Measurements from ENCODE around the gene PTPRJ.
A peak's percentile ranks its signal among the peaks of the same experiment; 100 is the strongest.
"Not testable (repeated sequence)": the region's sequence is repeated elsewhere in the genome, so short reads cannot be mapped to it uniquely, and the experiment has no call there.

The PTPRJ gene

DNA sequence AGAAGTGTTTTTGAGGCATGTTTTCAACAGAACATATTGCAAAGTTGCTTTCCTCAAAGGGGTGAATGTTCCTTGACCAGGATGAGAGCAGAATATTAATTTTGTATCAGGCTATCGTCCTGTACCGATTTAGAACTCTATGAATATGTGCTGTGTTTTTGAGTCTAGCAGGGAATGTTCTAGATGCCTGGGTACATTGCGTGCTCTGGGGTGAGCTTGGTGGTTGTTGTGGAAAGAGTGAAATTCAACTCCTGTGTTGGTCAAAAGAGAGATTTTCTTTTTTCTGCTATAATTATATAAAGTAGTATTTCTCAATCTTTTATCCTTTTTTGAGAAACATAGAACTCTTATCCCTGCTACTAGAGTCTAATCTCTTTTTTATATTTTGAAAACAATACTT, 185.1 kb downstream of the PTPRJ start:
- no peak for DNase-seq (ENCODE audit: low spot score)

DNA sequence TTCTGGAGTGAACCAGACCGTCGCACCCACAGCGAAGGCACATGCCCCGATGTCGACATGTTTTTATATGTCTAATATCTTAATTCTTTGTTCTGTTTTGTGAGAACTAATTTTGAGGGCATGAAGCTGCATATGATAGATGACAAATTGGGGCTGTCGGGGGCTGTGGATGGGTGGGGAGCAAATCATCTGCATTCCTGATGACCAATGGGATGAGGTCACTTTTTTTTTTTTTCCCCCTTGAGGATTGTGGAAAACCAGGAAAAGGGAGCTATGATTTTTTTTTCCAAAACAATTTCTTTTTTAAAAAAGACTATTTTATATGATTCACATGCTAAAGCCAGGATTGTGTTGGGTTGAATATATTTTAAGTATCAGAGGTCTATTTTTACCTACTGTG, 187.0 kb downstream of the PTPRJ start:
- DNase-seq (ENCODE audit: low spot score), result no peak

DNA sequence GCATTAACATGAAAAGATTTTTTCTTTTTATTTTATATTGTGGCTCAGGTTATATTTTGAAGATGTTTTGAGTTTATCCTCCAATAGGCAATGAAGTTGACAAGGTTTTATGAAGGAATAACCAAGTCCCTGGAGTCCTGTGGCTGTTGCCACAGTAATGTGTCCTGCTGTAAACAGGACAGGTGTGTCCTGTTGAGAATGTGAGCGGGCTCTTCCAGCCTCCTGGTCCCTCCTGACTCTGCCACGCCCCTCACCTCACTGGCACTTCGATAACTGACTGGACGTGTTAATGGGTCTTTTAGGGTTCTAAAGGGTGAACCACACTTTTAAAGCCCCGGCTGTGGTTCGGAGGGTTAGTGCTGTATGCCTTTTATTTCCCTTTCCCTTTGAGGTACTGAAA, 188.5 kb downstream of the PTPRJ start:
- no peak for DNase-seq (ENCODE audit: low spot score)

DNA sequence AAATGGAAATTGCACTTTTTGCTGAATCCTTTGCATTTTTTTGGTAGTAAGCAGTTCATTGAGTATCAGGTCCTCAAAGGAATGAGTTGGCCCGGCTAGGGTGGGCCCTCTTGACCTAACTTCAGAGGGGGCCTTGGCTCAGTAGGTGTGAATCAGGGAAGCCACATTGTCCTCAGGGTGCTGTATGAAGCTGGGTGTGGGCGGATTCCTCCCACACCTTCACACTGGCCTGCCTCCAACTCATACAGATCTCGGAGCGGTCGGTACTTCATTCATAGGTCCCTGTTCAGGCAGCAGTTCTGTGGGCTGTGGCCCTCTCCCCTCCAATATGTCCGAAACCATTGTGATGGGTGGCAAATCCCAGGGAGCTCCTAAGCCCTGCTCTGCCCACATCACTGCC, 188.9 kb downstream of the PTPRJ start:
- no peak for DNase-seq (ENCODE audit: low spot score)

DNA sequence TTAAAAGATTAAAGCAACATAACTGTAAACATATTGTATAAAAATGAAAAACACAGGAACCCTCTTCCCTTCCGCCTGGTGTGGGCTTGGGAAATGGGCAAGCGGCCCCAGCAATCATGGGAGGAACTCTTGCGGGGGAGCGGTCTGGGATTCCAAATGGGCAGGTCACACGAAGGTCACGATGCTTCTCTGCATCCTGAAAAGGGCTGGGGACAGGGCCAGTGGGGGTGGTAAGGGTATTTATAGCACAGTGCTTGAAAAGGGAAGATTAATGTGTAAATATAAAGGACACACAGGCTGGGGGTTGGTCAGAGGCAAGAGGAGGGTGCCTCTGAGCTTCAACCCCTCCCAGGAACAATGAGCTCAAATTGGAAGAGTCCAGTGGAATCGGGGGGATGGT, 189.4 kb downstream of the PTPRJ start:
- no peak for DNase-seq (ENCODE audit: low spot score)

DNA sequence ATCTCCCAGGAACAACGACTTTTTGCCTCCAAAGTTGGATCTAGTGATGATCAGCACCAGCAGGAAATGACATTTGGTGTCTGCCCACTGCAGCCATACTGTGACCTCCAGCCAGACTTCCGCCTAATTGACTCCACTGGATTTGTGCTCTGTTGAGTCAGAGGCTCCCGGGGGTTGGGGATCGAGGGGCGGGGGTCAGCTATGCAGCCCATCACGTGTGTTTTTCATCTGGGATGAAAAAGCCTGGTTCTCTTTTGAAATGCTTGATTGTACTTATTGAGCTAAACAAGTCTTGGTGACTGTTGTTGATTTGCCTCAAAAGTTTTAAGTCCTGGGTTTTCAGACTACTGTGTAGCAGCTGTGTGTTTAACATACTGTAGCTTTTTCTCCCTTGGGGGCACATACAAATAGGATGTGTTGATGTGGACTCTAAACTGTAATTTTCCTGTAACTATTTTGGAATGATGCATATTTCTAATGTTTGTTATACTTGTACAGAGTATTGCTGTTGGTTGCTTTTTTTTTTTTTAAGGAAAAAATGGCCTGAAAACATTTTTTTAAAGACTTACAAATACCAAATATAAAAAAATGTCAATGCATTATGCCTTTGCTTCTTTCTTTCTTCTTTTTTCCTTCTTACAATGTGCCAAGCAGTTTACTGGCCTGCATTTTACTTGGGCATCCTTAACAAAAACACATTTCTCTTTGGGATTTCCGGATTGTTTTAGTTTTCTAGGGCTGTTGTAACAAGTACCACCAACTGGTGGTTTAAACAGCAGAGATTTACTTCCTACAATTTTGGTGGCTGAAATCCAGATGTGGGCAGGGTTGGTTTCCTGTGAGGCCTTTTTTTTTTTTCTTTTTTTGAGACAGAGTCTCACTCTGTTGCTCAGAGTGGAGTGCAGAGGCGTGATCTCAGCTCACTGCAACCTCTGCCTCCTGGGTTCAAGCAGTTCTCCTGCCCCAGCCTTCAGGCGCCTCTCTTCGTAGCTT, 190.2 kb downstream of the PTPRJ start:
- no peak for DNase-seq (ENCODE audit: low spot score)

DNA sequence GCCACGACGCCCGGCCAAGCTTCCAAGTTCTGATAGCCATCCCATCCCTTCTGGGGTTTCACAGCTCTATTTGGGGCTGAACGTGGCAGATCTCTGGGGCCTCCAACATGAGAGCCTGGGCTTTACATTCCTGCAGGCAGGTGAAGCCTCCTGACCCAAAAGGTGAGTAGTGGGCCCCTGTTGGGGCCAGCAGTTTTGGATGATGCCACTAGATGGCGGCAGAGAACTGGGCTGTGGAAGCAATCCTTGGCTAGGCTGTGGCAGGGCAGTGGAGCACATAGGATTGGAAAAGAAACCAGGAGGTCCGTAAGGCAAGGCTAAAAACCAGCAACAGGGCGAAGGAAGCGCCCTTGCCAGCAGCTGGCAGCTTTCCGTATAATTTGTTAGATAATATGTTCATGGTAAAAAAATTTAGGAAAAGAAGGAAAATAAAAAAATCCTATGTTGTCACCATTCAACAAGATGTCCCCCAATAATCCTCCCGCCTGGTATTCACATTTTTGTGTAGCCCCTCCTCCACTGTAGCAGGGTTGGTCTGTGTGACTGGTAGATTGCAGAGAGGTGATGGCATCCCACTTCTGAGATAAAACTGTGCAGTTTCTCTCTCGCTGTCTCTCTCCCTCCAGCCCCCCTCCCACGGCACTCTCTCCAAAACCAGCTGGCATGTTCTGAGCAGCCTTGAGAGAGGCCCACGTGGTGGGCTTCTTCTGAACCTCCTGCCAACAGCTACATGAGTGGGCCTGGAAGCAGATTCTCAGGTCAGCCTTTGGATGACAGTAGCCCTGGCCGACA, 192.7 kb downstream of the PTPRJ start:
- peak; percentile 83 for DNase-seq (ENCODE audit: low spot score)

DNA sequence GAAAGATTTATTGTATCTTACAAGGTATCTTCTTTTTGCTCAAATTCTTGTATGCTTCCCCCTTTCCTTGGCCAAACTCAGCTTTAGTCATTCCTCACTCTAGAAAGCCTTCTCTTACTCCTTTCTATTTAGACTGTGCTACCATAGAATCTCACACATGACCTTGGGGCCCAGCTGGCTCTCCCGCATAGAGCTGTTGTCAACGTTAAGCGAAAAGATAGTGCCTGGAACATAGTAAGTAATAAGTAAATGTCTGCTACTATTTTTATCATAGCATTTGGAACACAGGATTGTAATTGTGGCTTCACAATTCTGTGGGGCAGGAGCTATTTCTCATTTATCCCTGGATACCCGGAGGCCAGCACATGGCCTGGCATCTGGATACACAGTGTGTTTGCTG, 197.3 kb downstream of the PTPRJ start:
- no peak for DNase-seq (ENCODE audit: low spot score)

DNA sequence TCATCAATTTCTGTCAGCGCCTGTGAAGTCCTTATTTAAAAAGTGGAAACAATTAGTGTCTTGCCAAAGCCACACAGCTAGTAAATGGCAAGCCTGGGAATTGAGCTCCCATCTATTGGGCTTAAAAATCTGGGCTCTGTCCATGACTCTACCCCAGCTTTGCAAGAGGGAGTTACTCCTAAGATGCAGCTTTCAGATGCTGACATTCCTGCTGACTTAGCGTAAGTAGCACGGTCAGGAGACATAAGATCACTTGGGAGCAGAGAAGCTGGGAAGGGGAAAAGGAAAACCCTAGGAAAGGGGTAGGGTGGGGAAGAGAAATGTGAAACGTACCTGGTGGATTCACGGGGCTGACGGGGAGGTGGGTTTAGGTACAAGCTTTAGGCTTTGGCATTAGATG, 200.3 kb downstream of the PTPRJ start:
- DNase-seq (ENCODE audit: low spot score), result no peak

DNA sequence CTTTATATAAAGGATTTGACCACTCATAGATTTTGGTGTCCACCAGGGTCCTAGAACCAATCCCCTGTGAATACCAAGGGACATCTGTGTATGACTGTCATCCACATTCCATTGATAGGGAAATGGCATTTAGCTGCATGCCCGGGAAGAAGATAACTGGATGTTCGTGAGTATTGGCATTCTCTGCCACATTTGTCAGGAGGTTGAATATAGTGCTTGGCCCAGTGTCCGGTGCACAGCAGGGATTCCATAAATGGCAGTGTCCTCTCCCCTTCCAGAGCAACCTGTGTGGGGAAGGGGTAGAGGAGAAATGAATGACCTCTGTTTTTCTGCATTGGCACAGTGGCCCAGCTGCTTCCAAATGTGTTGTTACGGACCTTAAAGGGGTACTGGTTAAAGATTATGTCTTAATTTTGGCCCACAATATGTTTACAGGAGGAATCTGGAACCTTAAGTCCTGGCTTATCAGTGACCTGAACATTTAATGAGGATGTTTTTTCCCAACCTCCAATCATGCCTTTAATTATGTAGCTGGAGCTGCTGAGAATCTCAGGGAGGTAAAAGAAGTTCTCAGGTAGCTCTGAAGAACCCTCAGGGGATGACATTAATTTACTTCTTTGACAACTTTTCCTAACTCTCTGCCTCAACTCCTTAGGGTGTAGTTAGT, 202.6 kb downstream of the PTPRJ start:
- DNase-seq (ENCODE audit: low spot score), result no peak

DNA sequence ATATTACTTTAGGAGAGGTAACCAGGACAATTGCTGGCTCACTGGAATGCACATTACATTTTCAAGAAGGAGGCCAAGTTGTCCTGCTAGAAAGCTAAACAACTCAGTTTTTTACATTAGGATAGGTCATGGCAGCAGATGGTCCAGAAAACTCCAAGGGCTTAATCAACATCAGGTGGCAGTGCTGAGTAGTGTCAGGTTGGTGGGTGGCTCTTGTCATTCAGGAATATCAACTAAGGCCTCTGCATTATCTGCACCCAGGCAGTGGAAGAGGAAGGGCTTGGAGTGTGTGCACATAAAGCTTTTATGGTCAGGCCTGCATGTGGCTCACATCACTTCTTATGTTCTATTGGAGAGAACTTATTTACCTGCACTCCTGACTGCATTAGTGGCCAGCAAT, 204.1 kb downstream of the PTPRJ start:
- DNase-seq (ENCODE audit: low spot score), result no peak

DNA sequence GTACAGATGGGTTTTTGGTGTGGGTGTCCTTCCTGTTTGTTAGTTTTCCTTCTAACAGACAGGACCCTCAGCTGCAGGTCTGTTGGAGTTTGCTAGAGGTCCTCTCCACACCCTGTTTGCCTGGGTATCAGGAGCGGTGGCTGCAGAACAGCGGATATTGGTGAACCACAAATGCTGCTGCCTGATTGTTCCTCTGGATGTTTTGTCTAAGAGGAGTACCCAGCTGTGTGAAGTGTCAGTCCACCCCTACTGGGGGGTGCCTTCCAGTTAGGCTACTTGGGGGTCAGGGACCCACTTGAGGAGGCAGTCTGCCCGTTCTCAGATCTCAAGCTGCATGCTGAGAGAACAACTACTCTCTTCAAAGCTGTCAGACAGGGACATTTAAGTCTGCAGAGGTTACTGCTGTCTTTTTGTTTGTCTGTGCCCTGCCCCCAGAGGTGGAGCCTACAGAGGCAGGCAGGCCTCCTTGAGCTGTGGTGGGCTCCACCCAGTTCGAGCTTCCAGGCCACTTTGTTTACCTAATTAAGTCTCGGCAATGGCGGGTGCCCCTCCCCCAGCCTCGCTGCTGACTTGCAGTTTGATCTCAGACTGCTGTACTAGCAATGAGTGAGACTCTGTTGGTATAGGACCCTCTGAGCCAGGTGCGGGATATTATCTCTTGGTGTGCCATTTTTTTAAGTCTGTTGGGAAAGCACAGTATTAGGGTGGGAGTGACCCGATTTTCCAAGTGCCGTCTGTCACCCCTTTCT, 210.7 kb downstream of the PTPRJ start:
- not testable (repeated sequence) for DNase-seq (ENCODE audit: low spot score)

DNA sequence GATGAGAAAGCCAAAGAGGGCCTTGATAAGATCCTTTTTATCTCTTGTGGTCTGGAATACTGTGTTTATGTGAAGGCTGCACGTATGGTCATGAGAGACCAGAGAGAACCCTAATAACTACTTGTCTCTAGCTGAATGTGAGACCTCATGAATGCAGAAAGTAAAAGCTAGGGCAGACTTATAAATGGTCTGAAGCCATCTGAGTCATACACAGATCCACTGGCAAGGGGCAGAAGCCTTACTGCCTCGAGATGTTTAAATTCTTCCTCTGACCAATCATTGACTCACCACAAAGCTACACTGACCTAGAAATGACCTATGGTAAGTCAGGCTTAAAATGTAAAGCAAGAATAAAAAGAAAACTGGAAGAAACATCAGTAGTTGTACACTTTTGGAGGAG, 213.5 kb downstream of the PTPRJ start:
- no peak for DNase-seq (ENCODE audit: low spot score)

DNA sequence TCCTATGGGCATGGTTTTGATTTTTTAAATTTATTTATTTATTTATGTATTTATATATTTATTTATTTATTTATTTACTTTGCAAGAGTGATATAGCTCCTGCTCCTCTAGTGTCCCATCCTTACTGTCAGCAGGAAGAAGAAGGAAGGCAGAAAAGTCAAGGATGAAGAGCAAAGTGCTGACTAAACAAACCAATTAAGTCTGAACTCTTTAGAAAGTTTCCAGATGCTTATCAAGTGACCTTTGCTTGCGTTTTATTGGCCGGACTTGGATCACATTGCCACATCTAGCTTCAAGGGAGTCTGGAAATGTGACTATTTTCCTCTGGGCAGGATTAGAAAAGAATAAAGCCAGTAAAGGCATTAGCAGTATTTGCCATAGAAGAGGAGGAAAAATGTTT, 227.5 kb downstream of the PTPRJ start:
- DNase-seq (ENCODE audit: low spot score), result no peak

DNA sequence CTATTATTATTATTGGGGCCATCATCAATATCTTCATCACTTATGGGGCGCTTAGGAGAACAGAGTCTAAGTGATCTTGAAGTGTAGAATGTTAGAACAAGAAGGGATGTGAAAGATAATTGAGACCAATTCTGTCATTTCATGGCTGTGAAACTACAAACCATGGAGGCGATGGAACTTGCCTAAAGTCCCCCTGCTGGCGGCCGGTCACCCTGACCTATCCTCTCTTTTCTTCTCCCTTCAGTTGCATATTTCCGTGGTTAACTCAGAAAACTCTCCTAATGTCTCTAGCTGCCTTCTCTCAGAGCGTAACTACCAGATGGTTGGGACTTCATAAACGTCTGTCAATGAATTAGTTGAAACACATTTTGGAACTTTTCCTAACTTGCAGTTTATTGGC, 229.7 kb downstream of the PTPRJ start:
- DNase-seq (ENCODE audit: low spot score), result peak; percentile 10

DNA sequence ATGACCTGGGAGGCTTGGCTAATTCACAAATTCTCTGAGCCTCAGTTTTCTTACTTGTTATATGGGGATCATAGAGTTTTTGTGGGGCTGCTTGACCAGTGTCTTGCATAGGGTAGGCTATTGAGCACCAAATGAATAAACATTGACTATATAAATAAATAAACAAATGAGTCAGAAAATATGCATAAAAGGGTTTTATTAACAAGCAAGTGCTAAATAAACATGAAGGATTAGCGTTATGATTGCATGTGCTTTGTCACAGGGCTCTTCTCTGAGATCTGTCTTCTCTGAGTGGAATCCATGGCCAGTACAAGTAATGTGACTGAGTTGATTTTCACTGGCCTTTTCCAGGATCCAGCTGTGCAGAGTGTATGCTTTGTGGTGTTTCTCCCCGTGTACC, 236.2 kb downstream of the PTPRJ start, which contains the start of gene OR4B1:
Gene OR4B1, plus strand, starts transcription at position 301 of the 400 bp plus-strand sequence. Its CDS starts 0 bp downstream, at position 301.
- no peak for DNase-seq (ENCODE audit: low spot score)

Data from HuH-7 (cell line).